ENCODE data around the gene DPH2. TPM values are rescaled to one million over a fixed set of nuclear protein-coding genes. Genes with fewer than 3 reads are reported as not detected.

Gene DPH2
- total RNA-seq, 2 experiments from 2014 or later: 28.6 to 42.1 TPM

- Histone ChIP-seq H2AFZ (ENCODE audit: low read length) (no peak overlapping the region), H3K4me2 (ENCODE audit: low read length) (no peak overlapping the region), H3K9me2 (ENCODE audit: insufficient read depth, low read length) (no peaks in the 10 kb centered on the region), H4K20me1 (ENCODE audit: insufficient read depth, low read length) (no peaks in the 10 kb centered on the region), H3K4me1 (ENCODE audit: insufficient read depth, low read length, poor library complexity, severe bottlenecking) (no peaks in the 10 kb centered on the region), H3K27ac (ENCODE audit: low read depth, low read length, poor library complexity, severe bottlenecking) (no peak overlapping the region), H3K4me3 (ENCODE audit: low read depth, low read length, poor library complexity, severe bottlenecking) (no peak overlapping the region), H3K9me3 (ENCODE audit: low read length) (no peaks in the 10 kb centered on the region), H3K36me3 (ENCODE audit: insufficient read depth, low read length) (no peaks in the 10 kb centered on the region), H3K79me2 (ENCODE audit: insufficient read depth, low read depth, low read length) (no peaks in the 10 kb centered on the region)
- no TSS peak for BruUV-seq (replicated peaks)
- POLR2A ChIA-PET: no interaction called here
- DNase-seq (ENCODE audit: low spot score): no peak
- CTCF ChIA-PET (ENCODE audit: unreplicated experiment): interaction anchor here (1.0 to 1.7 kb wide), 2 partner anchors 168 kb away, joined by 3 to 8 read pairs; no protein-coding TSS in a partner anchor
- TF ChIP-seq EZH2phosphoT487 (IDR thresholded peaks at IDR 0.05; ENCODE audit: borderline replicate concordance, low read depth, low read length): no peak
- no peak for TF ChIP-seq CTCF (conservative IDR thresholded peaks at IDR 0.05; ENCODE audit: low read length)
- intact Hi-C loops (cut with micrococcal nuclease; ENCODE audit: unreplicated experiment): loop anchor here (5.0 kb wide), 1 partner anchor 95 kb away; no protein-coding TSS in a partner anchor
Observed at GRCh38 chr1:43931711-43932660, 37.8 kb upstream of the DPH2 start.

- no peak overlapping the region for H2AFZ ChIP-seq (ENCODE audit: low read length)
- ChIA-PET CTCF (ENCODE audit: unreplicated experiment) (interaction anchor here (1.0 kb wide), 1 partner anchor 169 kb away, joined by 3 read pairs; no protein-coding TSS in a partner anchor), POLR2A (no interaction called here)
- BruUV-seq (replicated peaks): no TSS peak
- no peaks in the 10 kb centered on the region for H4K20me1 ChIP-seq (ENCODE audit: insufficient read depth, low read length)
- no peak overlapping the region for H3K27ac ChIP-seq (ENCODE audit: low read depth, low read length, poor library complexity, severe bottlenecking)
- no peaks in the 10 kb centered on the region for H3K4me1 ChIP-seq (ENCODE audit: insufficient read depth, low read length, poor library complexity, severe bottlenecking)
- intact Hi-C loops (cut with micrococcal nuclease; ENCODE audit: unreplicated experiment): loop anchor here (5.0 kb wide), 1 partner anchor 96 kb away; no protein-coding TSS in a partner anchor
- no peaks in the 10 kb centered on the region for H3K9me3 ChIP-seq (ENCODE audit: low read length)
- DNase-seq (ENCODE audit: low spot score): no peak
- no peaks in the 10 kb centered on the region for H3K9me2 ChIP-seq (ENCODE audit: insufficient read depth, low read length)
- H3K79me2 ChIP-seq (ENCODE audit: insufficient read depth, low read depth, low read length): no peaks in the 10 kb centered on the region
- no peak overlapping the region for H3K4me2 ChIP-seq (ENCODE audit: low read length)
- H3K36me3 ChIP-seq (ENCODE audit: insufficient read depth, low read length): no peaks in the 10 kb centered on the region
- no peak for TF ChIP-seq CTCF (conservative IDR thresholded peaks at IDR 0.05; ENCODE audit: low read length)
- no peak for TF ChIP-seq EZH2phosphoT487 (IDR thresholded peaks at IDR 0.05; ENCODE audit: borderline replicate concordance, low read depth, low read length)
- no peak overlapping the region for H3K4me3 ChIP-seq (ENCODE audit: low read depth, low read length, poor library complexity, severe bottlenecking)
Observed at GRCh38 chr1:43932786-43933385, 36.9 kb upstream of the DPH2 start.

All from OCI-LY7 (cell line).